Effector memory CD4-positive, alpha-beta T cell (primary cell): Measurements from ENCODE around the gene MDM4.

ENCODE experiments used
- DNase-seq, 3 donors: peaks; one replicate each; pipeline ENCODE4 v3.0.0-alpha.2; 2020
- H3K27ac ChIP-seq: 2 replicates; pipeline ENCODE4 v1.7.0; 2013; ENCODE audit warnings: mild to moderate bottlenecking, low read length, moderate library complexity; ENCODE audit not compliant: insufficient read depth, poor library complexity, severe bottlenecking
- H3K27me3 ChIP-seq: replicated peaks from 2 replicates; pipeline ENCODE4 v1.7.0; 2013; ENCODE audit warnings: mild to moderate bottlenecking, low read length; ENCODE audit not compliant: insufficient read depth, control insufficient read depth, poor library complexity, severe bottlenecking
- H3K36me3 ChIP-seq: 2 replicates; pipeline ENCODE4 v1.7.0; 2013; ENCODE audit warnings: mild to moderate bottlenecking, low read length, moderate library complexity; ENCODE audit not compliant: control insufficient read depth, insufficient read depth
- H3K4me1 ChIP-seq: 2 replicates; pipeline ENCODE4 v1.7.0; 2013; ENCODE audit warnings: low read length, mild to moderate bottlenecking; ENCODE audit not compliant: control insufficient read depth, insufficient read depth, poor library complexity, severe bottlenecking
- H3K4me3 ChIP-seq: 2 replicates; pipeline ENCODE4 v1.7.0; 2013; ENCODE audit warnings: low read length, low read depth, mild to moderate bottlenecking; ENCODE audit not compliant: insufficient read depth, poor library complexity, severe bottlenecking
- H3K9me3 ChIP-seq: 2 replicates; pipeline ENCODE4 v1.7.0; 2013; ENCODE audit warnings: mild to moderate bottlenecking, low read length, moderate library complexity; ENCODE audit not compliant: control insufficient read depth

MDM4 gene

DNA sequence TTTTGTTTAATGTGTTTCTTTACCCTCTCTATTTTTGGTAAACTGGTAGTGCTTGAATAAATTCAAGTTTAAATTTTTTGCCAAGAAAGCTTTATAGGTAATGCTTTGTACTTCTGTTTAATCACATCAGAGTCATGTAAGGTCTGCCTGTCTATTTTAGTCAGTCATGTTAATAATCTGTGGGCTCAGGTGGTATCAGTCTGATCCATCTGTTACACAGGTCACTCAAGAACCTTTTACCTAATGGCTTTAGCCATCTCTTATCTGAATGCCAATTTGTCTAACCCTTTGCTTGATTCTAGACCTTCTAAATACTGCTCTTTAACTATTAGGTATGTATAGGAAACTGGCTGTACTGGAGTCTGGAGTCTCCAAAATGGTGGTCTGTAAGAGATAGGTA, 16.6 kb downstream of the MDM4 start:
- H3K9me3 ChIP-seq = no peaks in the 10 kb centered on the region
- peaks cover 91% of the 10 kb centered on the region for H3K36me3 ChIP-seq
- peaks cover 5% of the 10 kb centered on the region for H3K4me1 ChIP-seq
- H3K27ac ChIP-seq = no peak overlapping the region
- no peaks in the 10 kb centered on the region for H3K27me3 ChIP-seq
- no peak overlapping the region for H3K4me3 ChIP-seq
- no peak for DNase-seq

- no peak for DNase-seq
- Histone ChIP-seq H3K4me3 (no peak overlapping the region), H3K27ac (no peak overlapping the region), H3K27me3 (no peaks in the 10 kb centered on the region), H3K4me1 (peaks cover 29% of the 10 kb centered on the region), H3K9me3 (no peaks in the 10 kb centered on the region), H3K36me3 (peaks cover 65% of the 10 kb centered on the region)
These were observed 25.4 kb downstream of the MDM4 start for GRCh38 chr1:204541626-204542025.

GRCh38 chr1:204544321-204544720, 28.1 kb downstream of the MDM4 start:
- Histone ChIP-seq H3K27me3 (no peaks in the 10 kb centered on the region), H3K4me3 (no peak overlapping the region), H3K36me3 (peaks cover 65% of the 10 kb centered on the region), H3K4me1 (peaks cover 29% of the 10 kb centered on the region), H3K27ac (peak overlapping the region; percentile 67), H3K9me3 (no peaks in the 10 kb centered on the region)
- DNase-seq = no peak

- H3K27me3 ChIP-seq = no peaks in the 10 kb centered on the region
- H3K4me3 ChIP-seq = no peak overlapping the region
- peak overlapping the region; percentile 67 for H3K27ac ChIP-seq
- no peak for DNase-seq
- no peaks in the 10 kb centered on the region for H3K9me3 ChIP-seq
- peaks cover 68% of the 10 kb centered on the region for H3K36me3 ChIP-seq
- H3K4me1 ChIP-seq = peaks cover 29% of the 10 kb centered on the region
These were observed 29.0 kb downstream of the MDM4 start for GRCh38 chr1:204545202-204545601.

DNA sequence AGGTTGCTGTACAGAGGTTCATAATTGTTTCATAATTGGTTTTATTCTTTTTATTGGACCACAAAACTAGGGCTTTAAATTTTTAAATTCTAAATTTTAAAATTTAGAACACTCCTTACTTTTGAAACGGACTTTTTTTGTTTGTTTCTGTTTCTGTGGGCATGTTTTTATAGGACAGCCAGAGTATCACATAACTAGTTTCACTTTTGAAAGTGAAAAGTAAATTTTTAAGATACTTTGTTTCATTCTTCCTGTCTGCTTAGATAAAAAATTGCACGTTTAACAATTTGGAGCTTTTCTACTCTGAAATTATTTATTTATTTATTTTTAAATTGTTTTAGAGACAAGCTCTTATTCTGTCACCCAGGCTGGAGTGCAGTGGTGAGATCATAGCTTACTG, 29.7 kb downstream of the MDM4 start:
- no peaks in the 10 kb centered on the region for H3K27me3 ChIP-seq
- DNase-seq = no peak
- H3K9me3 ChIP-seq = no peaks in the 10 kb centered on the region
- H3K4me3 ChIP-seq = peak overlapping the region; percentile 32
- peaks cover 29% of the 10 kb centered on the region for H3K4me1 ChIP-seq
- peak overlapping the region; percentile 67 for H3K27ac ChIP-seq
- peaks cover 69% of the 10 kb centered on the region for H3K36me3 ChIP-seq

- no peaks in the 10 kb centered on the region for H3K27me3 ChIP-seq
- no peaks in the 10 kb centered on the region for H3K9me3 ChIP-seq
- peaks cover 58% of the 10 kb centered on the region for H3K36me3 ChIP-seq
- peaks cover 27% of the 10 kb centered on the region for H3K4me1 ChIP-seq
- no peak overlapping the region for H3K27ac ChIP-seq
- H3K4me3 ChIP-seq = no peak overlapping the region
- no peak for DNase-seq
These were observed 32.1 kb downstream of the MDM4 start for GRCh38 chr1:204548265-204548664.

DNA sequence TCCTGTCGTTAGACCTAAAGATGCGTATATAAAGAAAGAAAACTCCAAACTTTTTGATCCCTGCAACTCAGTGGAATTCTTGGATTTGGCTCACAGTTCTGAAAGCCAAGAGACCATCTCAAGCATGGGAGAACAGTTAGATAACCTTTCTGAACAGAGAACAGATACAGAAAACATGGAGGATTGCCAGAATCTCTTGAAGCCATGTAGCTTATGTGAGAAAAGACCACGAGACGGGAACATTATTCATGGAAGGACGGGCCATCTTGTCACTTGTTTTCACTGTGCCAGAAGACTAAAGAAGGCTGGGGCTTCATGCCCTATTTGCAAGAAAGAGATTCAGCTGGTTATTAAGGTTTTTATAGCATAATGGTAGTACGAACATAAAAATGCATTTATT, 33.1 kb downstream of the MDM4 start:
- Histone ChIP-seq H3K36me3 (peaks cover 55% of the 10 kb centered on the region), H3K9me3 (no peaks in the 10 kb centered on the region)
- DNase-seq = no peak

DNA sequence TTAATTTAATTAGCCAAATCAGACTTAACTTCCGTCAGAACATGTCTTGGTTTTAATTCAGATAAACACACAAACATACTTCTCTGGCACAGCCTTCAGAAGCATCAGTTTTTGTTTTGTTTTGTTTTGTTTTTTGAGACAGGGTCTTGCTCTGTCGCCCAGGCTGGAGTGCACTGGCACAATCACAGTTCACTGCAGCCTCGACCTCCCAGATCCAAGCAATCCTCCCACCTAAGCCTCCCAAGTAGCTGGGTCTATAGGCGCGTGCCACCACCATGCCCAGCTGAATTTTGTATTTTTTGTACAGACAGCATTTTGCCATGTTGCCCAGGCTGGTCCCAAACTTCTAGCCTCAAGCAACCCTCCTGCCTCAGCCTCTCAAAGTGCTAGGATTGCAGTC, 34.7 kb downstream of the MDM4 start:
- no peak for DNase-seq
- H3K4me1 ChIP-seq = peaks cover 4% of the 10 kb centered on the region
- H3K9me3 ChIP-seq = no peaks in the 10 kb centered on the region
- no peaks in the 10 kb centered on the region for H3K27me3 ChIP-seq
- peaks cover 55% of the 10 kb centered on the region for H3K36me3 ChIP-seq
- no peak overlapping the region for H3K27ac ChIP-seq
- H3K4me3 ChIP-seq = no peak overlapping the region

More for the DNA sequence above, 33.1 kb downstream of the MDM4 start:
- no peak overlapping the region for H3K27ac ChIP-seq
- no peaks in the 10 kb centered on the region for H3K27me3 ChIP-seq
- no peak overlapping the region for H3K4me3 ChIP-seq
- H3K4me1 ChIP-seq = peaks cover 17% of the 10 kb centered on the region

GRCh38 chr1:204556458-204557052, 40.3 kb downstream of the MDM4 start:
- Histone ChIP-seq H3K36me3 (peaks cover 18% of the 10 kb centered on the region), H3K4me1 (no peaks in the 10 kb centered on the region), H3K27ac (no peak overlapping the region), H3K27me3 (no peaks in the 10 kb centered on the region), H3K4me3 (no peak overlapping the region), H3K9me3 (no peaks in the 10 kb centered on the region)
- DNase-seq = no peak

- Histone ChIP-seq H3K9me3 (no peaks in the 10 kb centered on the region), H3K4me3 (no peak overlapping the region), H3K27me3 (no peaks in the 10 kb centered on the region), H3K36me3 (peaks cover 23% of the 10 kb centered on the region), H3K4me1 (peaks cover 7% of the 10 kb centered on the region), H3K27ac (no peak overlapping the region)
- no peak for DNase-seq
These were observed 42.3 kb downstream of the MDM4 start for GRCh38 chr1:204558467-204558866.
